ENCODE measurements around the gene SREK1IP1.

Gene SREK1IP1
- total RNA-seq, result 41.0 to 57.1 reads per million in 2 experiments

DNA sequence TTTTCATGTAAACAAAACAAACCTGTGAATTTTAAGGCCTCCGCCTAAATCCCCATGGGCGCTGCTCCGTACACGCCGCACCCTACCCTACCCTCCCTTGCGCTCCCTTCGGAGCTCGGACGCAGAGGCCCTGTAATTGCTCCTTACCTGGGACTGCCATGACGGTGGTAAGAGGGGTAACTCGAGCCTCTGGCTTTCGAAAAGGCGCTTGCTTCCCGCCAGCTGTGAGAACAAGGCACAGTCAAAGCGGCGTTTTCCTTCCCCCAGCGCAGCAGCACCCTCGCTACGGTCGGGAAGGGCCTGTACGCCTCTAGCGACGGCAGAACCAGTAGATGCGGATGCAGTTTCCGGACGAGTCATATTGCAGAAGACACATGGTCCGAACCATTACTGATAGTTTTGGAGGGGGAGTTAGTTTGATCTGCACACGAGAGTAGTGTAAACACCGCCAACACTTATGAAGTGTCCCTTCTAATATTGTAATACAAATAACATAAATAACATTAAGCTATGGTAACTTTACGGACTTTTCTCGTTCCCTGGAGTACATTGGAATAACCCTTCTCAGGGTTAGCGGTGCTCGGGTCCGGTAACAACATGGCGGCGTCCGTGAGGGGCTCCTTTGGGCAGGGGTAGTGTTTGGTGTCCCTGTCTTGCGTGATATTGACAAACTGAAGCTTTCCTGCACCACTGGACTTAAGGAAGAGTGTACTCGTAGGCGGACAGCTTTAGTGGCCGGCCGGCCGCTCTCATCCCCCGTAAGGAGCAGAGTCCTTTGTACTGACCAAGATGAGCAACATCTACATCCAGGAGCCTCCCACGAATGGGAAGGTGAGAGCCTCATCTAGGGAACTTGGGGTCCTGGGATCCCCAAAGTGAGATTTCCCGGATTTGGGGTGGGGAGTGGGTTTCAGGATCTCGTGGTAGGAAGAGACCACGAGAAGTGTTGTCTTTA, at the start of gene SREK1IP1, which contains the start of gene CWC27:
Gene SREK1IP1 (minus strand): TSS at position 334 of the 955 bp plus-strand sequence. CDS start 174 bp downstream, at position 160.
Gene CWC27 (plus strand): TSS at position 573 of the 955 bp plus-strand sequence. CDS start 217 bp downstream, at position 790.
- DNase-seq (ENCODE audit: low read depth), result peak; percentile 69

DNA sequence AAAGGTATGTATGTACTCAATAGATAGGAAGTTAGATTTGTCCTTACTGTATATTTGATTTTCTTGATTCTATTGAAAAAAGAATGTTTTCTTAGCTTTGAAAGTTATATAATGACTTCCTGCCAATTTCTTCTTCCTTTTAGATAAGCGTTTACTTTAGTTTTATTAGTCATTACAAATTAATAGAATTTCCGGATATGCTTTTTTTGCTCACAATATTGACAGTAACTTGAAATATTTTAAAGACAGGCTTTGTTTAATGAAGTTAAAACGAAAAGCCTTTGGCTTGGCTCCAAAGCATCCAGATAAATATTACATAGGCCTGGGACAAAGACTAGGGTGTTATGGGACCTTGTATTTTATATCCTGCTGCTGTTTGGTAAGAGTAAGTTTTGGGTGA, 49.8 kb upstream of the SREK1IP1 start:
- DNase-seq (ENCODE audit: low read depth), result no peak

DNA sequence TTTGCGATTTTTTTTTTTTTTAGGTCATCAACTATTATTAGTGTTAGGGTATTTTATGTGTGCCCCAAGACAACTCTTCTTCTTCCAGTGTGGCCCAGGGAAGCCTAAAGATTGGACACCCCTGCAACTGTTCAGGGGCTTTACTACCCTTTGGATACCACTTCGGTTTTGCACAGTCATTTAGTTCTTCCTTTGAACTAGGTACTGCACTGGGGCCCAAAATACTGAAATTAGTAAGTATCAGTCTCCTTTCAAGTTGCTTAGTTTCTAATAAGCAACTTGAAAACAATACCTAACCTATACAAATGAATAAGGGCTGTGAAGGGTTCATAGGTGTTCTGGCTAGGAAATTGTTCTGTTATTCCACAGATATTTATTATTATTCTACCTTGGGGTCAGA, 45.6 kb upstream of the SREK1IP1 start:
- no peak for DNase-seq (ENCODE audit: low read depth)

DNA sequence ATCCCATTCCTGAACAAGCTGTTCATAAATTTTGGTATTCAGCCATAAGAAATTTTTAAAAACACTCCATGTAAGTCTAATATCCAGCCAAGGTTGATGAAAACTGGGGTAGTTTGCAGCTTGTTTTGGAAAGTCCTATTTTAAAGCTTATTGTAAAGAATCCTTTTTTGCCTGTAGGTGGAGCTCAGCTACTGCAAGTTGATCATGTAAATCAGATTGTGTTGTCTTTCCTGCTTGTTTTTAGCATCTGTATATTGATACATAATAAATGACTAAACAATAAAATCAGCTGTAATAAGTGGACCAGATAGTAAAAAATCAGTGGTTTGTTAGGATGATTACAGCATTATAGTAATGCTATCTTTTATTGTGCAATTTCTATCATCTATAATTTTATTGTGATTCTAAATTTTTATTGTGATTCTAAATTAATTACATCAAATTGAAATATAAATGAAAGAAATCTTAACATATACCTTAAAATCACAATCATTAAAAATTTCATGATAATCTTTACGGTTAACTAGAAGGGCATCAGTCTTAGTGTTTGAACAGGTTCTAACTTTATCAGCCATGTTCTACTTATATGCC, 42.7 kb upstream of the SREK1IP1 start:
- DNase-seq (ENCODE audit: low read depth), result no peak

DNA sequence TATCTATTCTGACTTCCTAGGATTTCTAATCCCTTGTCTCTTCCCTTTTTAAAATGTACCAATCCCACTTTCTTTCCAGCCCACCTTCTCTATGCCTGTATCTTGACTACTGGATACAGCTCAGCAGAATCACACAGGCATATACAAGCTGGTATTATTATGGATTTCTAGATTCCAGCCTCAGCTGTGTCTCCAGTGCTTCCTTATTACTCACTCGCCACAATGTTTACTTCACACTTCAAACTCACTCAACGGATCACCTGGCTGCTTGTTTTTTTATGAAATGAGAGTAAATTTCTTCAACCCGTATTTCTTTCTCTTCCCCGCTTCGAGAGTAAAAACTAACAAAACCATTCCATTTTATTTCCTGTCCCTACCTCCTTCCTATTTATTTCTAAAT, 39.0 kb upstream of the SREK1IP1 start:
- no peak for DNase-seq (ENCODE audit: low read depth)

DNA sequence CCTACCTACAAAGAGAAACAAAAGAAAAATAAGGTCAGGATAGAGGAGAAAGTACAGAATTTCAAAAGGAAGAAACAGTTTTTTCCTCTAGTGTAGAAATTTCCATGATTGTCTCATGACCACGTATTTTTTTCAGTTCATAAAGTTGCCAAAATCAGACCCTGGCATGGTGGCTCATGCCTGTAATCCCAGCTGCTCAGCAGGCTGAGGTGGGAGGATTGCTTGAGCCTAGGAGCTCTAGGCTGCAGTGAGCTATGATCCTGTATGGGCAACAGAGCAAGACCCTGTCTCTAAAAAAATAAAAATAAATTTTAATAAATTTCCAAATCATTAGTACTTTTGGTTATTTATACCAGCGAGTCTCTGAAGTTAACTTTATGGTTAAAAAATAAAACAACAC, 38.0 kb upstream of the SREK1IP1 start:
- DNase-seq (ENCODE audit: low read depth), result no peak

DNA sequence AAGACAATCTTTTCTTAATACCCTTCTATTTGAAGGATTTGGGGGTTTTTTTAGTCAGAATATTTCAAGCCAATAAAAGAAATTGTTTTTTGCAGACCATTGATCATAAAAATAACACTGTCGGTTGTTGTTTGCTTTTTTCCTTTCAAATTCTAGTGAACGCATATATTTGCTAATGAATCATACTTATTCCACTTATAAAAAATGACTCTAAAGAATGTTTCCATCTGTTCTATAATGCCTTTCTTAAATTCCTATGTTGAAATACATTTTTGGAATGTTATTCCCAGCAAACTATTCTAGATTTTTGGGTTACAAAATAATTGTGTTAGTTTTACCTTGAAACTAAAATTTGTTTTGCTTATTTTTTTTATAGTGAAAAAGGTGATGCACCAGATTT, 32.4 kb upstream of the SREK1IP1 start:
- DNase-seq (ENCODE audit: low read depth), result no peak

DNA sequence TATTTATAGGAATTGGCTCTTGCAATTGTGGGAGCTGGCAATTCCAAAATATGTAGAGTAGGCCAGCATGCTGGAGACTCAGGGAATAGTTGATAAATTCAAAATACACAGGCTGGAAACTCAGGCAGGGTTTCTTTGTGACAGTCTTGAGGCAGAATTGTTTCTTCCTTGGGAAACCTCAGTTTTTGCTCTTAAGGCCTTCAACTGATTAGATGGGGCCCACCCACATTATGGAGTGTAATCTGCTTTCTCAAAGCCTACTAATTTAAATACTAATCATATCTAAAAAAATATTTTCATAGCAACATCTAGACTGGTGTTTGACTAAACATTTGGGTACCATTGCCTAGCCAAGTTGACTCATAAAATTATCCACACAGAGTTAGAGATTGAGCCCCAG, 27.8 kb upstream of the SREK1IP1 start:
- DNase-seq (ENCODE audit: low read depth), result no peak

DNA sequence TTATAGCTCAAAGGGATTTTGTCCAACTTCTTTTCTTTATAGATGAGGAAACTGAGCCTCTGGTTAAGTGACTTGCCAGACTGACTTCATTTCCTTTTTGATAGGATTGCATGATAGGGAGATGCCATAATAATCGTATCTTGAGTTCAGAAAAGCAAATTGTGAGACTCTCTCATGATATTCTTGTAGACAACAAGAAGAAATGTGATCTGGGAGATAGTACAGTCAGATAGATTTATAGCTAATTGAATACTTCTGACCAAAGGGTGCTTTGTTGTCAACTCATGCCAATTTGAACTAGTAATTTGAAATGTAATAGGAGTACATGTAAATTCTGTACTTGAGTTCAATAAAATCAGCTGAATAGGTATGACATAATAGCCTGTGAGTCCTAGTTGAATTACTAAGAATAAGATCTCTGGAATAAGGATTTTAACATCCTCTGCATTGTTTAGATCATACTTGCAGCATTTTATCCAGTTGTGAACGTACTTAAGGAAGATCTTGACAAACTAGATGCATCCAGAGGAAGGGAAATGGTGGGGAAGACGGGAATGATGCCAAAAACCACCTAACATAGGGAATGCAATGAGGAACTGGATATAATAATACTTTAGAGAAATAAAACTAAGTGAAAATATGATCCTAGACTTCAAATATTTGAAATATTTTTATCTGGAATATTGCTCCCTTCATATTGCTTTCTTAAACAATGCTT, 25.7 kb upstream of the SREK1IP1 start:
- DNase-seq (ENCODE audit: low read depth), result no peak

DNA sequence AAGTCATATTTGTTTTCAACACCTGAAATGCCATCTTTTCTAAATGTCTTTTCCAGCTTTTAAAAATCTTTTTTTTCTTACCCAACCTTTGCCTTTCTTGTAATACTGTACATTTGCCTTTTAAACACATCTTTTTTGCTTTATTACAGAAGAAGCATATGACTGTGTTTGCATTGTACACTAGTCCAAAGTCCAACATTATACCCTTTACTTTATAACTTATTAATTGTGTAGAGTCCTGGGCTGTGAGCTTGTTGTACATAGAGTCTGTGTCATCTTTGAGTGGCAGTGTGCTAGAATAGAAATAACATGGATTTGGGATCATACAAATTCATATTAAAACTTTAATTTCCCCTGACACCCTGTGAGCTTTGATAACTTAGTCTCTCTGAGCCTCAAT, 24.0 kb upstream of the SREK1IP1 start:
- no peak for DNase-seq (ENCODE audit: low read depth)

DNA sequence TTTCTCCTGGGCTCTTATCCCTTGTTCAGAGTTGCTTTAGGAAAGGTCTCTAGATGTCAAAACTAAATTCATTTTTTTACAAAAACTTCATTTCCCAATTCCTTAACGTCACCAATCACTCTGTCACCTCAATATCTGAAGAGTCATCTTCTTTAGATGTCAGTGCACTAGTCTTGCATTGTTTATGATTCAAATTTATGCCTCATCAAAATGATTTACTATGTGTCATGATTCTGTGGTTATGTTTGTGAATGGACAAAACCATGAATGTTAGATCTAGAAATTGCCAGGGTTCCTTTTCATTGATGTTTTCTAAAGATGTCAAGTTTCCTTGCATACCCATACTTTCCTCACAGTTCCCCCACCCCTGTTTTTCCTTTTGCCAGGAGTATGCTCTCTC, 21.7 kb upstream of the SREK1IP1 start:
- DNase-seq (ENCODE audit: low read depth), result no peak

DNA sequence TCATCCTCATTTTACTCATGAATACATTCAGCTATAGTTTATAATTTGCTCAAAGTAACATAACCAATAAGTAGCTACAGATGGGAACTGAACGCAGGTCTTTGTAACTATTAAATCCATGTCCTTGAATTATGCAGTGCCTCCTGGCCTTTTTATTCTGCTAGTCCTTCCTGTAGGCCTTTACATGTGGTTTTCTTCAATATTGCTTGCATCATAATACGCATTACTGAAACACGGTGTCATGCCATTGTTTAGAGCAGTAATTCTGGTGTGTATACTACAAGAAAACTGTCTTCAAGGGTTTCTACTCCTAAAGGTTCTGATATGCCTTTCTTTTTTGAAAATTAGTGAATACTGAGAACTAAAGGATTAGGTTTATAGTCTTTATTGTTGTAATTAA, 21.0 kb upstream of the SREK1IP1 start:
- no peak for DNase-seq (ENCODE audit: low read depth)

DNA sequence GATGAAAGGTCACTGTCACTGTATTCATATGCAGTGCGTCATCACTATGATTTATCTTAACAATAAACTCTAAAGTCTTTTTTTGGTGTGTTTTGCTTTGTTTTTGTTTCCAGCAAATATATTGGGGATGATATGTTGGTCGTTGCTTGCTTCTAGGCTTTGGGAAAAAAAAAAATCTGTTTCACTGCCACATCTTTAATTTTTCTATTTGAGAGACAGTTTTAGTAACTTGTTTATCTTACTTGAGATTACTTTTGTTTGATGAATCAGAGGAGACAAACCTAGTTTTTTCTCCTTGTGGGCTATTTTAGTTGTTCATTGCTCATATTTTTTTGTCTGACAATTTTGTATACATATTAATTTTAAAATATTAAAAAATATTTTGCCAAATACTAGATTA, 19.7 kb upstream of the SREK1IP1 start:
- no peak for DNase-seq (ENCODE audit: low read depth)

DNA sequence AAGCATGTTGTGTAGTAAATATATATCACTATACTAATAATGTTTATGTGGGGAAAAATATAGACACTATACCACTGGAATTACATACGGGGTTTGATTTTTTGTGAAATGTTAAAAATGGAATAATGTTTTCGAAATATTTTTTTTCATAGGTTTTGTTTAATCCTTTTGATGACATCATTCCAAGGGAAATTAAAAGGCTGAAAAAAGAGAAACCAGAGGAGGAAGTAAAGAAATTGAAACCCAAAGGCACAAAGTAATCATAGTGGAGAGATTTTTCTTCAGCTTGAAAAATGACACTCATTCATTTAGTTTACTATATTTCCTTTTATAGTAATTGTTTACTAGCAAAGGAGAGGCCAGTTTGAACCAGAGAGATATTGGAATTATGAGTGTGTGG, 17.9 kb upstream of the SREK1IP1 start:
- no peak for DNase-seq (ENCODE audit: low read depth)

DNA sequence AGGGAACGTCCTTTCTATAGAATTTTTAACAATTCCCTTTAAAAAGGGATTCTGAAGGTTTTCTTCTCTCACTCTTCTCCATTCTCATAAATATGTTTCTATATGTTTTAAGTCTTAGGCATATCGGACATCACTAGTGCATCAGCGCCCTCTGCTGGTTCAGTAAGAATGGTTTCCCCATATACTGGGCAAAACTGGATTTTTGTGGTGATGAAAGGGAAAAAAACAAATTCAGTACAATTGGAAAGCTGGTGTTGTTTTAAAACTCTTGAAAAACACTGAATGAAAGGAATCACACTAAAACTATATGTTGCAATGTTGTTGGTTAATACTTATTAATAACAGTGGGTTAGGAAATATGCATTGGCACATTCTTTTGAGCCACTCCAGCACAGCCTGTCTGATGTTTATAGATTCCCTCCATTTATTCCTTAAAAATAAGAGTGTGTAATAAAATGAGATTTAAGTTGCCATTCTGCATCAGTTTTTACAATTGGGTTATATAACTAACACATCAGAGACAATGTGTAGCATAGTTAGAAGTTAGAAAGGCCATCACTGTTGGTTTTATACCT, 16.0 kb upstream of the SREK1IP1 start:
- peak; percentile 58 for DNase-seq (ENCODE audit: low read depth)

DNA sequence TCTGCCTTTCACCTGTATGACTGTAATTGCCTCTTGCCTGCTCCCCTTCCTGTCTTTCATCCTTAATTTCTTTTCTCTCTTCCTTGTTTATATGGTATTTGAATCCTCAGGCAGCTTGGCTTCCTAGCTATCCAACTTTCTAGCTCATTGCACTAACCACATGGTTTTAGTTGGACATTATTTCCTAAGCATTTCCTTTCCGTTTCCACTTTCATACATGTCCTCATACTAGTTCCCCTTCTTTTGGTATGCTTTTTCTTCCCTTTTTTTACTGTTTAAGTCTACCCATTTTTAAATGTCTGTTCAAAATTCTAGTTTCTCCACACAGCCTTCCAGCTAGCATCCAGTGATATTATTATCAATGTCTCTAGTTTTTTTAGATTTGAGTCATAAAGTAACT, 6.8 kb upstream of the SREK1IP1 start:
- DNase-seq (ENCODE audit: low read depth), result no peak

DNA sequence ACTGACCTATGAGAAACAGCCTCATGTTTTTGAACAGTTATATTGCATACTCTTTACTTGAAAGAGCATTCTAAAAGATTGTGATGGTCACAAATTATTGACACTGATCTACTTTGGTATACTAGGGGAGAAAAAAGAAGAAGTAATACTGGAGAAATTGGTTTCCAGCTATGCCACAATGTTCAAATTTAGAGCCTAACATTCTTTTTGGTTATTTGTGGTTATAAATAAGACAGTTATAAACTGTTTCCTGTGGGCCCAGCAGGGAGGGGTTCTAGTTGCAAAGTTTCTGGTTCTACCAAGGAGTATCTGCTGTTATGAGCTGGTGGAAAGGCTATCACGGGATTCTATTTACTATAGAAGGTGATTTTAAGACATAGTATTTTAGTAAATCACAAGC, 5.0 kb upstream of the SREK1IP1 start:
- DNase-seq (ENCODE audit: low read depth), result no peak

DNA sequence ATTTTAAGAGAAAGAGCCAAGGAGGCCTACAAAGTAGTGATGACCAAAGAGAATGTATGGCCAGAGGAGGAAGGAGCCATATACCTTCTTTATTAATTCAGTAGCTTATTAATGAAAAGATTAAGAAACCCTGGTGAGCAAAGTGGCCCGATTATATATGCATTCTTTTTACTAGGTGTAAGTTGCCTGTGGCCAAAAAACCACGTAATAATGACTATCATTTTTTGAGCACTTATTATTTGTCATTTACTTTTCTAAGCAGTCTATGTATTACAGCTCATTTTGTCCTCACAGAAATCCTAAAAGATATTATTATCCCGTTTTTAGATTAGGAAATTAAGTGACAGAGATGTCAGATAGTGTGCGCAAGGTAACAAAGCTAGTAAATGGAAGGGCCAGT, 3.2 kb upstream of the SREK1IP1 start:
- no peak for DNase-seq (ENCODE audit: low read depth)

DNA sequence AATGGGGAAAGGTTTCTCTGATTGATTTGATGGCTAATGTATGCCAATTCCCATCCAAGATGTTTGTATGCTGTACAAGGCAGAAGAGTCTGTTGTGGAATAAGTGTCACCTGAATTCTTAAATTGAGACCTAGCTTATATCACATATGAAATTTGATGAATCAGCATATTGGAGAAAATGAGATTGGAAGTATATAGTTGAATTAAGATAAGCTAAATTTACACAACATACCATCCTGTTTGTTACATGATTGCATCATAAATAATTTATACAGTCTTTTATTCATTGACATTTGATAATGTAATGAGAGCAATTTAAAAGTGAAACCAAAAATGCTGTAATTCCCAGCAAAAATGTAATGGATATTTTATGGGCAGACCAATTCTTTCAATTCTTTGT, 1.4 kb upstream of the SREK1IP1 start:
- DNase-seq (ENCODE audit: low read depth), result no peak

DNA sequence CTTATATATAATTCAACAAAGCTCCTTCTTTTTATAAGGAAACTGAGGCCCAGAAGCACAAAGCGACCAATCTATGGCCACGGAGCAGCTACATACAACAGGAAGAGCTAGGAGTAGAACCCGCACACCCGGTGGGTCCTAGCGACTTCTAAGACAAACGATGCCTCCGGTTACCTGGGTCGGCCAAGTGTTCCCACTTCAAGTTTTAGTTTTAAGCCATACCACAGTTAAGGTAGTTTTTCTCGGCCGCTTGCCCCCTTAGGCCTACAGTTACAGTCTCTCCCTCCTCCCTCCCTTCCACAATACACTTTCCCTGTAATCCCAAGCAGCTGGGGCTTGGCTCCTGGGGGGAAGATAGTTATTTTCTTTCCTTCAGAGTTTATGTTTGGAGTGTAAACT, 533 bp downstream of the SREK1IP1 start:
- DNase-seq (ENCODE audit: low read depth), result no peak

DNA sequence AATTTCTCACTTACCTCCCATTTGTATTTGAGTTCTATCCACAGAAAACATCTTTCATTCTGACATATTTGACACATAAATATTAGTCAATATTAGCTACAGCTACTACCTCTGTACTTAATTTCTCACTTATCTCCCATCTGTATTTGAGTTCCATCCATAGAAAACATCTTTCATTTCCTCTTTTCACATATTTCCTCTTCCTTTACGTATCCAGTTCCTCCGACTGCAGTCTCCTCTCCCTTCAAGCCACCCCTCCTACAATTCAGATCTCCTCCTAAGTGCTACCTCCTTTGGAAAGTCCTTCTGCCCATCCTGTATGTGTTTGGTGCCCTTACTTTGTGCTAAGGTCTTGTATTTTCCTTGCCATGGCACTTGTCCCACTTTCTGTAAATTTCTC, 1.6 kb downstream of the SREK1IP1 start:
- no peak for DNase-seq (ENCODE audit: low read depth)

DNA sequence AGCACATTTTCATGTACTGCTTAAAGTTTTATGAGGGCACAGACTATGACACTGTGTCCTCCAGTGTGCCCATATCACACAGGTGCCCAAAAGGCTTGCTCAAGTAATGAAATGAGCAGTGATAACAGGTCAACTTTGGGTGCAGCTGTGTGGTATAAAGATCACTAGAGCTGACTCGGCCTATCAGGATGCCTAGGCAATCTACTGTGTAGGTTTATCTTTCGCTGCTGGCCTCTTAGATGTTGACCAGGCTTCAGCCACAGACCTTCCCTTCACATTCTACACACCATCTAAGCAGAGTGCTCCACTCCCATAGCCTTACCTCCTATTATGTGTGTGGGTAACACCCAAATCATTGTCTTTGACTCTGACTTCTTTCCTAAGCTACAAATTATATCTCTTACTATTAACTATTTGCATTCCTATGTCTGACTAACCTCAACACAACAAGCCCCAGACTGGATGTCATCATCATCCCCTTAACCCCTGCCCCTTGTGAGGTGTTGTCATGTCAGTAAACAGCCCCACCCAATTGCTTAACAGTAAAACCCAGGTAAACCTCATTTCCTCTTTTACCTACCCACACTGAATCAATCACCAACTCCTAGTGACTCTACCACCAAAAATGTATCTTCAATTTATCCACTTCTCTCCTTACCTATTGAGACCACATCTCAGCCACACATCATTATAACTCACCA, 2.5 kb downstream of the SREK1IP1 start:
- no peak for DNase-seq (ENCODE audit: low read depth)
